CD14-positive monocyte (primary cell): ENCODE results near the gene WLS. TPM values are rescaled to one million over a fixed set of nuclear protein-coding genes. Genes with fewer than 3 reads are reported as not detected.

Experiments
- DNase-seq, 3 donors: peaks; one replicate each; pipeline ENCODE4 v3.0.0-alpha.2; 2011 to 2022
- H2AFZ ChIP-seq: 2 replicates; pipeline ENCODE4 v1.6.0; 2012; ENCODE audit warnings: mild to moderate bottlenecking, low read depth, low read length, inconsistent platforms; ENCODE audit not compliant: insufficient read depth, poor library complexity, severe bottlenecking
- H3K27ac ChIP-seq, 2 donors: 1 replicate in 1 of 2; 2 replicates in 1 of 2; pipeline ENCODE4 v1.5.1; 2012 to 2013; ENCODE audit warnings: low read length in 2 of 2, control low read depth in 1 of 2, inconsistent platforms in 1 of 2, low read depth in 1 of 2, mild to moderate bottlenecking in 1 of 2
- H3K27me3 ChIP-seq, 2 donors: one replicate each; pipeline versions ENCODE4 v1.6.0 to v1.6.1; 2011 to 2013; ENCODE audit warnings: low read length in 2 of 2; ENCODE audit not compliant: control insufficient read depth in 2 of 2, insufficient read depth in 2 of 2
- H3K36me3 ChIP-seq, 2 donors: replicated peaks in 1 of 2; 1 replicate in 1 of 2; 2 replicates in 1 of 2; pipeline versions ENCODE4 v1.5.1 to v1.6.1; 2012 to 2013; ENCODE audit warnings: low read length in 2 of 2, control low read depth in 1 of 2, inconsistent platforms in 1 of 2, mild to moderate bottlenecking in 1 of 2; ENCODE audit not compliant: insufficient read depth in 2 of 2, control insufficient read depth in 1 of 2
- H3K4me1 ChIP-seq, 2 donors: 1 replicate in 1 of 2; 2 replicates in 1 of 2; pipeline versions ENCODE4 v1.5.1 to v1.6.1; 2012 to 2013; ENCODE audit warnings: low read length in 2 of 2, control low read depth in 1 of 2, inconsistent platforms in 1 of 2, mild to moderate bottlenecking in 1 of 2, moderate library complexity in 1 of 2; ENCODE audit not compliant: insufficient read depth in 2 of 2, control insufficient read depth in 1 of 2
- H3K4me2 ChIP-seq: replicated peaks from 2 replicates; pipeline ENCODE3; 2012; ENCODE audit warnings: low read length, moderate library complexity, mild to moderate bottlenecking; ENCODE audit not compliant: poor library complexity, severe bottlenecking; ENCODE audit errors: extremely low read depth
- H3K4me3 ChIP-seq, 3 experiments: fragments of 200-600 bp in 1 of 3; sonication (generic) in 1 of 3; replicated peaks in 1 of 3; 1 replicate in 2 of 3; 2 replicates in 1 of 3; pipeline ENCODE4 v1.5.1; 2011 to 2013; ENCODE audit warnings: low read length in 3 of 3, mild to moderate bottlenecking in 3 of 3, control low read depth in 2 of 3, low read depth in 2 of 3, inconsistent platforms in 1 of 3, moderate library complexity in 1 of 3
- H3K79me2 ChIP-seq: 2 replicates; pipeline ENCODE4 v1.6.0; 2012; ENCODE audit warnings: mild to moderate bottlenecking, control low read depth, inconsistent platforms, low read length, moderate library complexity; ENCODE audit not compliant: insufficient read depth
- H3K9ac ChIP-seq: 2 replicates; pipeline ENCODE4 v1.6.0; 2017; ENCODE audit warnings: low read length, mild to moderate bottlenecking; ENCODE audit not compliant: insufficient read depth, poor library complexity, severe bottlenecking
- H3K9me3 ChIP-seq, 2 donors: replicated peaks in 1 of 2; 1 replicate in 1 of 2; 2 replicates in 1 of 2; pipeline versions ENCODE4 v1.5.1 to v1.6.1; 2012 to 2013; ENCODE audit warnings: low read length in 2 of 2, control low read depth in 1 of 2; ENCODE audit not compliant: control insufficient read depth in 1 of 2, insufficient read depth in 1 of 2
- H4K20me1 ChIP-seq: 2 replicates; pipeline ENCODE4 v1.6.0; 2012; ENCODE audit warnings: mild to moderate bottlenecking, low read length, control low read depth, moderate library complexity; ENCODE audit not compliant: insufficient read depth
- H3K27ac Mint-ChIP-seq, 7 donors: one replicate each; pipeline ENCODE4 v1.8.0; 2020; ENCODE audit warnings: mild to moderate bottlenecking in 7 of 7, mixed read lengths in 7 of 7, moderate library complexity in 6 of 7, inconsistent platforms in 2 of 7
- H3K27me3 Mint-ChIP-seq, 3 donors: one replicate each; pipeline ENCODE4 v1.8.0; 2021 to 2022; ENCODE audit warnings: low read depth in 3 of 3, mild to moderate bottlenecking in 3 of 3, mixed read lengths in 3 of 3, moderate library complexity in 3 of 3, inconsistent platforms in 1 of 3
- H3K36me3 Mint-ChIP-seq, 2 donors: one replicate each; pipeline ENCODE4 v1.8.0; 2020; ENCODE audit warnings: mixed read lengths in 2 of 2, inconsistent platforms in 1 of 2, mild to moderate bottlenecking in 1 of 2
- H3K4me1 Mint-ChIP-seq: one replicate; pipeline ENCODE4 v1.8.0; 2020; ENCODE audit warnings: mild to moderate bottlenecking, mixed read lengths
- H3K4me3 Mint-ChIP-seq, 2 donors: one replicate each; pipeline ENCODE4 v1.8.0; 2020; ENCODE audit warnings: mild to moderate bottlenecking in 2 of 2, mixed read lengths in 2 of 2, moderate library complexity in 1 of 2
- H3K9me3 Mint-ChIP-seq, 7 donors: one replicate each; pipeline ENCODE4 v1.8.0; 2020 to 2022; ENCODE audit warnings: mixed read lengths in 7 of 7, mild to moderate bottlenecking in 6 of 7, moderate library complexity in 6 of 7, inconsistent platforms in 2 of 7
- CTCF ChIP-seq: fragments of 200-600 bp; IDR thresholded peaks from one replicate; pipeline ENCODE4 v1.8.0; 2022; ENCODE audit warnings: antibody characterized with exemption, mild to moderate bottlenecking
- WGBS: methylation state at CpG from one replicate; pipeline ENCODE4 v1.1.5; 2013; ENCODE audit warnings: missing lambda C conversion rate; ENCODE audit not compliant: insufficient coverage; 5-methylcytosine and 5-hydroxymethylcytosine counted together
- intact Hi-C, 2 donors: fragments of 100-400 bp; cut with micrococcal nuclease; formaldehyde crosslinking; loops; one replicate each; pipeline versions ENCODE4 v1.15.0 to v1.15.1; 2023
- polyA plus RNA-seq, 3 donors: library from polyadenylated mRNA; depleted of rRNA in 1 of 3; unstranded in 2 of 3; stranded (reverse) in 1 of 3; fragments of 300-500 nt in 2 of 3; fragments of >200 nt in 1 of 3; fragmentation: Illumina TruSeq in 2 of 3; gene quantifications; 1 replicate in 2 of 3; 2 replicates in 1 of 3; pipeline ENCODE4 v1.2.3, GENCODE V29; 2012 to 2021

Gene WLS
- polyA plus RNA-seq, 3 donors, result 29.8 to 46.3 (median 34.6) TPM

GRCh38 chr1:68087184-68087583 lies 145.1 kb downstream of the WLS start:
- Histone ChIP-seq H3K4me1 (no peaks in the 10 kb centered on the region), H3K9me3 (no peaks in the 10 kb centered on the region), H2AFZ (no peak overlapping the region), H3K4me2 (no peak overlapping the region), H3K4me3 (no peak overlapping the region), H3K36me3 (no peaks in the 10 kb centered on the region), H3K27me3 (no peaks in the 10 kb centered on the region), H3K27ac (no peak overlapping the region), H3K9ac (no peak overlapping the region), H4K20me1 (no peaks in the 10 kb centered on the region), H3K79me2 (no peaks in the 10 kb centered on the region)
- DNase-seq, result no peak
- Mint-ChIP-seq H3K4me1 (no peaks in the 10 kb centered on the region), H3K4me3 (no peak overlapping the region), H3K9me3 (peaks cover 2 to 9% (median 3%) of the 10 kb centered on the region in 7 donors), H3K27ac (no peak overlapping the region), H3K36me3 (no peaks in the 10 kb centered on the region), H3K27me3 (peaks cover 0 to 3% (median 1%) of the 10 kb centered on the region in 3 donors)
- no peak for TF ChIP-seq CTCF
- intact Hi-C loops, result no loop called here
- 94% methylated on average over 2 of the region's 4 CpGs for WGBS

- H3K27me3 ChIP-seq, result no peaks in the 10 kb centered on the region
- Mint-ChIP-seq H3K4me1 (no peaks in the 10 kb centered on the region), H3K4me3 (no peak overlapping the region), H3K27ac (no peak overlapping the region), H3K36me3 (no peaks in the 10 kb centered on the region), H3K9me3 (peaks cover 2 to 8% (median 5%) of the 10 kb centered on the region in 7 donors), H3K27me3 (peaks cover 0 to 2% (median 0%) of the 10 kb centered on the region in 3 donors)
- intact Hi-C loops, result no loop called here
- no peak for TF ChIP-seq CTCF
- no peak for DNase-seq
- H3K4me1 ChIP-seq, result no peaks in the 10 kb centered on the region
- no peaks in the 10 kb centered on the region for H3K79me2 ChIP-seq
- H3K4me2 ChIP-seq, result no peak overlapping the region
- no peak overlapping the region for H3K27ac ChIP-seq
- WGBS, result no CpG with 5 or more reads among the region's 1 CpG
- H2AFZ ChIP-seq, result no peak overlapping the region
- no peaks in the 10 kb centered on the region for H4K20me1 ChIP-seq
- H3K9me3 ChIP-seq, result no peaks in the 10 kb centered on the region
- H3K9ac ChIP-seq, result no peak overlapping the region
- no peaks in the 10 kb centered on the region for H3K36me3 ChIP-seq
- no peak overlapping the region for H3K4me3 ChIP-seq
Measured at GRCh38 chr1:68085752-68086151, 146.6 kb downstream of the WLS start.
